ENCODE results near the gene ATXN7L1. TPM values are rescaled to one million over a fixed set of nuclear protein-coding genes. Genes with fewer than 3 reads are reported as not detected.

The ATXN7L1 gene
- total and polyA plus RNA-seq, 2 of the 8 experiments (the other 6 are each of a cell fraction or from before 2014, with no cell fraction given): 14.3 to 34.0 TPM

GRCh38 chr7:105752671-105753275, 123.6 kb downstream of the ATXN7L1 start:
- Histone ChIP-seq H4K20me1 (replicated peaks in 1 of 2; ENCODE audit: control insufficient read depth in 1 of 2, insufficient read depth in 2 of 2, low read length in 2 of 2) (no peaks in the 10 kb centered on the region), H3K4me3 (ENCODE audit: extremely low read depth in 1 of 4, insufficient read depth in 2 of 4, low read depth in 3 of 4, low read length in 4 of 4) (no peak overlapping the region), H3K79me1 (ENCODE audit: low read depth, low read length) (no peaks in the 10 kb centered on the region), H2AK5ac (ENCODE audit: low read depth, low read length) (no peak overlapping the region), H3K23ac (ENCODE audit: insufficient read length) (no peak overlapping the region), H2BK5ac (ENCODE audit: low read depth, low read length) (no peak overlapping the region), H3K27me3 (replicated peaks in 1 of 4; ENCODE audit: control insufficient read depth in 3 of 4, extremely low read depth in 1 of 4, insufficient read depth in 3 of 4, low read length in 3 of 4) (no peaks in the 10 kb centered on the region), H3K4me1 (replicated peaks in 1 of 4; ENCODE audit: control insufficient read depth in 3 of 4, insufficient read depth in 4 of 4, low read length in 3 of 4) (peaks cover 0 to 11% (median 4%) of the 10 kb centered on the region in 4 experiments; a peak in 6 of 7 replicates), H4K8ac (ENCODE audit: extremely low read depth, insufficient read depth, low read length) (no peak overlapping the region), H2BK120ac (replicated peaks; ENCODE audit: low read depth, low read length) (no peak overlapping the region), H3K4me2 (ENCODE audit: insufficient read depth in 1 of 2, low read depth in 2 of 2, low read length in 2 of 2) (no peak overlapping the region), H4K91ac (replicated peaks; ENCODE audit: insufficient read length, low read length) (no peak overlapping the region), H3K4ac (replicated peaks; ENCODE audit: insufficient read length, low read depth, low read length) (no peak overlapping the region), H2BK12ac (ENCODE audit: low read depth, low read length) (no peak overlapping the region), H3K23me2 (ENCODE audit: low read depth, low read length) (no peaks in the 10 kb centered on the region), H3K18ac (ENCODE audit: extremely low read depth, low read length) (no peak overlapping the region), H2BK20ac (ENCODE audit: low read length) (no peak overlapping the region), H2BK15ac (ENCODE audit: low read length) (0 out of 2 replicates have a peak overlapping the region, but pooled peaks have one; percentile 47), H4K5ac (ENCODE audit: insufficient read length, low read depth, low read length) (no peak overlapping the region), H2AFZ (ENCODE audit: low read length) (no peak overlapping the region), H3K14ac (ENCODE audit: insufficient read length) (no peak overlapping the region), H3K9me3 (ENCODE audit: insufficient read depth in 2 of 2, low read depth in 1 of 2, low read length in 1 of 2) (no peaks in the 10 kb centered on the region), H3K79me2 (ENCODE audit: control insufficient read depth in 1 of 2, insufficient read depth in 2 of 2, low read length in 2 of 2) (no peaks in the 10 kb centered on the region), H3K56ac (replicated peaks; ENCODE audit: insufficient read length, low read depth, low read length) (no peak overlapping the region), H3K9ac (replicated peaks in 1 of 4; ENCODE audit: extremely low read depth in 1 of 4, low read depth in 3 of 4, low read length in 3 of 4) (no peak overlapping the region), H3K36me3 (ENCODE audit: control insufficient read depth in 2 of 4, insufficient read depth in 4 of 4, low read length in 3 of 4) (no peaks in the 10 kb centered on the region; a peak in 2 of 8 replicates), H3K27ac (ENCODE audit: low read depth, low read length) (no peak overlapping the region)
- FAIRE-seq: no peak
- no peak for DNase-seq (ENCODE audit: low read depth in 1 of 2, low spot score in 2 of 2)
- TF ChIP-seq RAD21 (IDR thresholded peaks at IDR 0.05 in 1 of 2, conservative IDR thresholded peaks at IDR 0.05 in 1 of 2; ENCODE audit: low read depth in 2 of 2, low read length in 2 of 2) (peak; percentile 4; a peak in 2 of 4 replicates), SP2 (IDR thresholded peaks at IDR 0.05; ENCODE audit: low read length) (no peak), CTCF (IDR thresholded peaks at IDR 0.05; ENCODE audit: control extremely low read depth in 1 of 3, insufficient read depth in 1 of 3, low read depth in 1 of 3, low read length in 3 of 3) (no peak)
- WGBS, 2 experiments (ENCODE audit: extremely low coverage in 1 of 2, insufficient coverage in 1 of 2, insufficient read length in 1 of 2, insufficient replicate concordance in 2 of 2, low coverage in 1 of 2, low lambda C conversion rate in 2 of 2, missing lambda C conversion rate in 1 of 2): 86% methylated on average over 5 of the region's 5 CpGs; no CpG with 5 or more reads in 1 of the 2 experiments
- CTCF ChIA-PET (ENCODE audit: partially characterized antibody): interaction anchor here (0.8 to 22.6 kb wide), 16 partner anchors 9 to 295 kb away, joined by 3 to 307 read pairs (median 4); partner anchors contain the start of gene ATXN7L1
- POLR2A ChIA-PET (ENCODE audit: partially characterized antibody): interaction anchor here (1.5 to 2.0 kb wide), 2 partner anchors 8 to 63 kb away, joined by 3 to 8 read pairs; no protein-coding TSS in a partner anchor

Data from H1 (cell line).